HepG2 (cell line): ENCODE measurements around the gene UQCRHL. TPM values are rescaled to one million over a fixed set of nuclear protein-coding genes. Genes with fewer than 3 reads are reported as not detected.

Source experiments
- HCFC1 ChIP-seq: fragments of 150-350 bp; IDR thresholded peaks from 2 replicates; pipeline ENCODE4 v1.6.1; 2014; ENCODE audit warnings: low read depth, low read length
- KDM1A ChIP-seq: IDR thresholded peaks from 2 replicates; pipeline ENCODE4 v1.6.1; 2016; ENCODE audit warnings: missing compliant biosample characterization
- KLF15 ChIP-seq: sonication (generic); formaldehyde crosslinking; IDR thresholded peaks from 2 replicates; pipeline ENCODE4 v1.8.1; 2023; ENCODE audit warnings: borderline replicate concordance, mild to moderate bottlenecking, inconsistent platforms, missing genetic modification reagents, mixed read lengths
- MXD1 ChIP-seq: sonication (generic); formaldehyde crosslinking; IDR thresholded peaks from 2 replicates; pipeline ENCODE4 v1.4.0; 2020; ENCODE audit warnings: mild to moderate bottlenecking, missing genetic modification reagents
- NFAT5 ChIP-seq: sonication (generic); formaldehyde crosslinking; IDR thresholded peaks from 2 replicates; pipeline ENCODE4 v1.4.0; 2020; ENCODE audit warnings: missing genetic modification reagents
- NFIB ChIP-seq: sonication (generic); formaldehyde crosslinking; IDR thresholded peaks from 2 replicates; pipeline ENCODE4 v1.9.0; 2021; ENCODE audit warnings: missing genetic modification reagents, mild to moderate bottlenecking, borderline replicate concordance
- PHF21A ChIP-seq: sonication (generic); formaldehyde crosslinking; IDR thresholded peaks from 2 replicates; pipeline ENCODE4 v1.5.0; 2020; ENCODE audit warnings: mild to moderate bottlenecking, missing genetic modification reagents
- TFE3 ChIP-seq: IDR thresholded peaks from 2 replicates; pipeline ENCODE4 v1.6.1; 2016
- ZMYM3 ChIP-seq: sonication (generic); formaldehyde crosslinking; IDR thresholded peaks from 2 replicates; pipeline ENCODE4 v1.5.1; 2020; ENCODE audit warnings: mild to moderate bottlenecking, missing genetic modification reagents
- ZNF234 ChIP-seq: sonication (generic); formaldehyde crosslinking; conservative IDR thresholded peaks from 2 replicates; pipeline ENCODE4 v1.5.1; 2020; ENCODE audit warnings: mild to moderate bottlenecking, missing genetic modification reagents
- ZNF335 ChIP-seq: sonication (generic); formaldehyde crosslinking; IDR thresholded peaks from 2 replicates; pipeline ENCODE4 v1.4.0; 2020; ENCODE audit warnings: missing genetic modification reagents
- ZNF609 ChIP-seq: sonication (generic); formaldehyde crosslinking; IDR thresholded peaks from 2 replicates; pipeline ENCODE4 v1.4.0; 2020; ENCODE audit warnings: mild to moderate bottlenecking, missing genetic modification reagents, borderline replicate concordance
- ZSCAN31 ChIP-seq: sonication (generic); formaldehyde crosslinking; IDR thresholded peaks from 2 replicates; pipeline ENCODE4 v1.5.0; 2020; ENCODE audit warnings: low read depth, mild to moderate bottlenecking, missing genetic modification reagents
- ZUFSP ChIP-seq: sonication (generic); formaldehyde crosslinking; IDR thresholded peaks from 2 replicates; pipeline ENCODE4 v1.9.0; 2021; ENCODE audit warnings: missing genetic modification reagents, mild to moderate bottlenecking, borderline replicate concordance
- polyA plus RNA-seq, 8 experiments: library from polyadenylated mRNA; depleted of rRNA in 3 of 8; stranded (reverse) in 7 of 8; unstranded in 1 of 8; fragments of >200 nt; fragmentation: Illumina TruSeq in 4 of 8; extraction: Trizol in 4 of 8; gene quantifications; 2 replicates each; pipeline versions ENCODE4 v1.2.1 to v1.2.3, GENCODE V29; 2011 to 2016; ENCODE audit warnings: low read depth in 4 of 8, missing spikeins in 1 of 8, mixed read lengths in 1 of 8; ENCODE audit not compliant: insufficient read depth in 1 of 8
- total RNA-seq, 5 experiments: library from RNA; depleted of rRNA; stranded (reverse); fragments of >200 nt; fragmentation: Illumina TruSeq; extraction: Trizol; gene quantifications; 2 replicates each; pipeline ENCODE4 v1.2.3, GENCODE V29; 2016; ENCODE audit warnings: low read depth in 1 of 5

Gene UQCRHL
- total and polyA plus RNA-seq, 2 of the 13 experiments (the other 11 are each of a cell fraction or from before 2014, with no cell fraction given): 1.8 to 2.3 TPM

GRCh38 chr1:15834406-15835204 lies 27.2 kb upstream of the UQCRHL start (continued):
- TF ChIP-seq ZUFSP (CRISPR knock-in tag) (no peak), ZNF609 (CRISPR knock-in tag) (peak; percentile 72), NFIB (no peak), ZMYM3 (CRISPR knock-in tag) (no peak; the same call in 1 of the 2 replicates), PHF21A (CRISPR knock-in tag) (peak; percentile 77), ZSCAN31 (CRISPR knock-in tag) (peak; percentile 83), KLF15 (CRISPR knock-in tag) (no peak; the same call in 1 of the 2 replicates), ZNF234 (CRISPR knock-in tag) (no peak), KDM1A (no peak; the same call in 1 of the 2 replicates), MXD1 (CRISPR knock-in tag) (no peak), HCFC1 (no peak), TFE3 (CRISPR knock-in tag) (no peak; the same call in 1 of the 2 replicates), ZNF335 (no peak; the same call in 1 of the 2 replicates), NFAT5 (CRISPR knock-in tag) (peak; percentile 64; the same call in 1 of the 2 replicates)
